ENCODE results near the gene RFC4.

RFC4 gene

DNA sequence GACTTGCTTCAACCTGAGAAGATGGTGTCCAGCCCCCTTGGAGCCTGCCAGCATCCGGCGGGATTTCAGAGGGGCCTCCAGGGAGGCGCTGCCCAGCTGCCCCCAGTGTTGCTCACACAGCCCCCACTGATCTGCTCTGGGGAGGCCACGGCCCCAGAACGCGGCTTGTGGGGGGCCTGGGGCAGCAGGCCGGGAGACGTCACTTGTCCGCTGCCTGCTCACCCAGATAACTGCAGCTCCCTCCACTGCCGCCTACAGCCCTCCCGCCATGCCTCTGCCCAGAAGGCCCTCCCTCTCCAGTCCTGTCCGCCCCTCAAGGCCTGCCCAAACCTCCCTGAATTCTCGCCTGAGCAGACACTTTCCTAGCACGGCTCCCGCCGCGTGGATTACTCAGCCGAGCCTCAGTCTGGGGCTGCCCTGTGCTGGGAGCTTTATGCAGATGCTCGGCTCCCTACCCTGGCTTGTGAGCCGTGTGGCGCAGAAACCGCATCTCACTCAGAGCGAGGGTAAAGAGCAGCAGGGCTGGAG, 19.1 kb upstream of the RFC4 start:
- POLR2A ChIA-PET, result interaction anchor here (1.3 kb wide), 2 partner anchors 17 to 42 kb away, joined by 3 to 5 read pairs; partner anchors contain the start of gene EIF4A2
- TF ChIP-seq ZNF248 (tag by site-specific recombination; IDR thresholded peaks at IDR 0.05) (no peak), ZNF561 (tag by site-specific recombination; IDR thresholded peaks at IDR 0.05; ENCODE audit: borderline replicate concordance) (no peak), SP7 (tag by site-specific recombination; IDR thresholded peaks at IDR 0.05) (no peak; the same call in 1 of the 2 replicates), ZNF157 (tag by site-specific recombination; IDR thresholded peaks at IDR 0.05) (no peak), ZNF175 (tag by site-specific recombination; IDR thresholded peaks at IDR 0.05) (no peak), ZNF169 (tag by site-specific recombination; IDR thresholded peaks at IDR 0.05) (no peak), ZNF426 (tag by site-specific recombination; IDR thresholded peaks at IDR 0.05) (no peak), ZFP69B (tag by site-specific recombination; IDR thresholded peaks at IDR 0.05) (no peak), SETDB1 (IDR thresholded peaks at IDR 0.05; ENCODE audit: insufficient read length, low read length) (no peak), ZNF202 (tag by site-specific recombination; IDR thresholded peaks at IDR 0.05; ENCODE audit: borderline replicate concordance) (no peak), ZNF221 (tag by site-specific recombination; IDR thresholded peaks at IDR 0.05; ENCODE audit: borderline replicate concordance) (no peak), ZNF521 (tag by site-specific recombination; IDR thresholded peaks at IDR 0.05) (no peak), ZXDB (tag by site-specific recombination; IDR thresholded peaks at IDR 0.05) (no peak), ZNF155 (tag by site-specific recombination; IDR thresholded peaks at IDR 0.05) (no peak), GLI2 (tag by site-specific recombination; IDR thresholded peaks at IDR 0.05; ENCODE audit: borderline replicate concordance, low read depth) (no peak), ZNF664 (tag by site-specific recombination; IDR thresholded peaks at IDR 0.05) (no peak), ZBTB7A (tag by site-specific recombination; IDR thresholded peaks at IDR 0.05; ENCODE audit: low read depth) (no peak), ZBTB1 (tag by site-specific recombination; IDR thresholded peaks at IDR 0.05) (no peak), ZNF433 (tag by site-specific recombination; IDR thresholded peaks at IDR 0.05; ENCODE audit: low read depth) (no peak), ZNF48 (tag by site-specific recombination; IDR thresholded peaks at IDR 0.05) (no peak), ZNF112 (tag by site-specific recombination; IDR thresholded peaks at IDR 0.05) (no peak), ZNF223 (tag by site-specific recombination; IDR thresholded peaks at IDR 0.05) (no peak), ZNF473 (tag by site-specific recombination; IDR thresholded peaks at IDR 0.05) (no peak), REPIN1 (tag by site-specific recombination; IDR thresholded peaks at IDR 0.05; ENCODE audit: low read depth) (no peak), ZNF214 (tag by site-specific recombination; IDR thresholded peaks at IDR 0.05; ENCODE audit: borderline replicate concordance) (no peak), SP2 (tag by site-specific recombination; IDR thresholded peaks at IDR 0.05) (peak; percentile 76), GLIS2 (tag by site-specific recombination; IDR thresholded peaks at IDR 0.05) (peak; percentile 97), ZNF133 (tag by site-specific recombination; IDR thresholded peaks at IDR 0.05) (no peak), ZNF777 (tag by site-specific recombination; IDR thresholded peaks at IDR 0.05; ENCODE audit: borderline replicate concordance) (no peak), ZNF174 (tag by site-specific recombination; IDR thresholded peaks at IDR 0.05) (no peak), ZSCAN16 (tag by site-specific recombination; IDR thresholded peaks at IDR 0.05) (no peak)
- TF ChIP-seq, protein P1, sequence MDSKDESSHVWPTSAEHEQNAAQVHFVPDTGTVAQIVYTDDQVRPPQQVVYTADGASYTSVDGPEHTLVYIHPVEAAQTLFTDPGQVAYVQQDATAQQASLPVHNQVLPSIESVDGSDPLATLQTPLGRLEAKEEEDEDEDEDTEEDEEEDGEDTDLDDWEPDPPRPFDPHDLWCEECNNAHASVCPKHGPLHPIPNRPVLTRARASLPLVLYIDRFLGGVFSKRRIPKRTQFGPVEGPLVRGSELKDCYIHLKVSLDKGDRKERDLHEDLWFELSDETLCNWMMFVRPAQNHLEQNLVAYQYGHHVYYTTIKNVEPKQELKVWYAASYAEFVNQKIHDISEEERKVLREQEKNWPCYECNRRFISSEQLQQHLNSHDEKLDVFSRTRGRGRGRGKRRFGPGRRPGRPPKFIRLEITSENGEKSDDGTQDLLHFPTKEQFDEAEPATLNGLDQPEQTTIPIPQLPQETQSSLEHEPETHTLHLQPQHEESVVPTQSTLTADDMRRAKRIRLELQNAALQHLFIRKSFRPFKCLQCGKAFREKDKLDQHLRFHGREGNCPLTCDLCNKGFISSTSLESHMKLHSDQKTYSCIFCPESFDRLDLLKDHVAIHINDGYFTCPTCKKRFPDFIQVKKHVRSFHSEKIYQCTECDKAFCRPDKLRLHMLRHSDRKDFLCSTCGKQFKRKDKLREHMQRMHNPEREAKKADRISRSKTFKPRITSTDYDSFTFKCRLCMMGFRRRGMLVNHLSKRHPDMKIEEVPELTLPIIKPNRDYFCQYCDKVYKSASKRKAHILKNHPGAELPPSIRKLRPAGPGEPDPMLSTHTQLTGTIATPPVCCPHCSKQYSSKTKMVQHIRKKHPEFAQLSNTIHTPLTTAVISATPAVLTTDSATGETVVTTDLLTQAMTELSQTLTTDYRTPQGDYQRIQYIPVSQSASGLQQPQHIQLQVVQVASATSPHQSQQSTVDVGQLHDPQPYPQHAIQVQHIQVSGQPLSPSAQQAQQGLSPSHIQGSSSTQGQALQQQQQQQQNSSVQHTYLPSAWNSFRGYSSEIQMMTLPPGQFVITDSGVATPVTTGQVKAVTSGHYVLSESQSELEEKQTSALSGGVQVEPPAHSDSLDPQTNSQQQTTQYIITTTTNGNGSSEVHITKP (tag by site-specific recombination; IDR thresholded peaks at IDR 0.05), result no peak
- TF ChIP-seq, protein P2, sequence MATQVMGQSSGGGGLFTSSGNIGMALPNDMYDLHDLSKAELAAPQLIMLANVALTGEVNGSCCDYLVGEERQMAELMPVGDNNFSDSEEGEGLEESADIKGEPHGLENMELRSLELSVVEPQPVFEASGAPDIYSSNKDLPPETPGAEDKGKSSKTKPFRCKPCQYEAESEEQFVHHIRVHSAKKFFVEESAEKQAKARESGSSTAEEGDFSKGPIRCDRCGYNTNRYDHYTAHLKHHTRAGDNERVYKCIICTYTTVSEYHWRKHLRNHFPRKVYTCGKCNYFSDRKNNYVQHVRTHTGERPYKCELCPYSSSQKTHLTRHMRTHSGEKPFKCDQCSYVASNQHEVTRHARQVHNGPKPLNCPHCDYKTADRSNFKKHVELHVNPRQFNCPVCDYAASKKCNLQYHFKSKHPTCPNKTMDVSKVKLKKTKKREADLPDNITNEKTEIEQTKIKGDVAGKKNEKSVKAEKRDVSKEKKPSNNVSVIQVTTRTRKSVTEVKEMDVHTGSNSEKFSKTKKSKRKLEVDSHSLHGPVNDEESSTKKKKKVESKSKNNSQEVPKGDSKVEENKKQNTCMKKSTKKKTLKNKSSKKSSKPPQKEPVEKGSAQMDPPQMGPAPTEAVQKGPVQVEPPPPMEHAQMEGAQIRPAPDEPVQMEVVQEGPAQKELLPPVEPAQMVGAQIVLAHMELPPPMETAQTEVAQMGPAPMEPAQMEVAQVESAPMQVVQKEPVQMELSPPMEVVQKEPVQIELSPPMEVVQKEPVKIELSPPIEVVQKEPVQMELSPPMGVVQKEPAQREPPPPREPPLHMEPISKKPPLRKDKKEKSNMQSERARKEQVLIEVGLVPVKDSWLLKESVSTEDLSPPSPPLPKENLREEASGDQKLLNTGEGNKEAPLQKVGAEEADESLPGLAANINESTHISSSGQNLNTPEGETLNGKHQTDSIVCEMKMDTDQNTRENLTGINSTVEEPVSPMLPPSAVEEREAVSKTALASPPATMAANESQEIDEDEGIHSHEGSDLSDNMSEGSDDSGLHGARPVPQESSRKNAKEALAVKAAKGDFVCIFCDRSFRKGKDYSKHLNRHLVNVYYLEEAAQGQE (tag by site-specific recombination; IDR thresholded peaks at IDR 0.05), result 0 out of 2 replicates have a peak, but pooled peaks have one; percentile 18
- TF ChIP-seq, protein P3, sequence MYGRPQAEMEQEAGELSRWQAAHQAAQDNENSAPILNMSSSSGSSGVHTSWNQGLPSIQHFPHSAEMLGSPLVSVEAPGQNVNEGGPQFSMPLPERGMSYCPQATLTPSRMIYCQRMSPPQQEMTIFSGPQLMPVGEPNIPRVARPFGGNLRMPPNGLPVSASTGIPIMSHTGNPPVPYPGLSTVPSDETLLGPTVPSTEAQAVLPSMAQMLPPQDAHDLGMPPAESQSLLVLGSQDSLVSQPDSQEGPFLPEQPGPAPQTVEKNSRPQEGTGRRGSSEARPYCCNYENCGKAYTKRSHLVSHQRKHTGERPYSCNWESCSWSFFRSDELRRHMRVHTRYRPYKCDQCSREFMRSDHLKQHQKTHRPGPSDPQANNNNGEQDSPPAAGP (tag by site-specific recombination; IDR thresholded peaks at IDR 0.05), result no peak

More for the DNA sequence above, 19.1 kb upstream of the RFC4 start:
- CTCF ChIA-PET, result interaction anchor here (0.6 kb wide), 1 partner anchor 26 kb away, joined by 3 read pairs; no protein-coding TSS in a partner anchor
- Histone ChIP-seq H3K36me3 (ENCODE audit: control insufficient read depth in 2 of 2, insufficient read depth in 1 of 2, low read length in 2 of 2) (no peaks in the 10 kb centered on the region), H3K9me3 (ENCODE audit: control insufficient read depth, insufficient read depth, low read depth, low read length) (no peaks in the 10 kb centered on the region), H3K4me3 (ENCODE audit: low read depth, low read length) (no peak overlapping the region), H3K4me1 (ENCODE audit: control insufficient read depth, insufficient read depth, low read length) (no peaks in the 10 kb centered on the region), H3K27ac (ENCODE audit: extremely low read depth, low read depth, low read length) (no peak overlapping the region)

All from HEK293 (cell line).